Memory B cell (primary cell): ENCODE results near the gene RAC2.

Experiments used
- ATAC-seq: fragments of 150-1000 bp; cut with Tn5 transposase; 2 replicates; pipeline ENCODE4 v1.10.0; 2021; ENCODE audit warnings: low read depth, mild to moderate bottlenecking, moderate library complexity
- DNase-seq, 2 donors: peaks; one replicate each; pipeline ENCODE4 v3.0.0; 2022; ENCODE audit warnings: low spot score in 2 of 2
- H3K27ac Mint-ChIP-seq: one replicate; pipeline ENCODE4 v1.8.0; 2022; ENCODE audit warnings: mild to moderate bottlenecking, moderate library complexity, mixed read lengths
- H3K27me3 Mint-ChIP-seq: one replicate; pipeline ENCODE4 v1.8.0; 2022; ENCODE audit warnings: mixed read lengths
- H3K36me3 Mint-ChIP-seq: one replicate; pipeline ENCODE4 v1.8.0; 2022; ENCODE audit warnings: mild to moderate bottlenecking, mixed read lengths
- H3K4me1 Mint-ChIP-seq: one replicate; pipeline ENCODE4 v1.8.0; 2022; ENCODE audit warnings: mixed read lengths
- H3K4me3 Mint-ChIP-seq: one replicate; pipeline ENCODE4 v1.8.0; 2022; ENCODE audit warnings: mild to moderate bottlenecking, moderate library complexity, mixed read lengths
- H3K9me3 Mint-ChIP-seq: one replicate; pipeline ENCODE4 v1.8.0; 2022; ENCODE audit warnings: mixed read lengths

RAC2 gene

DNA sequence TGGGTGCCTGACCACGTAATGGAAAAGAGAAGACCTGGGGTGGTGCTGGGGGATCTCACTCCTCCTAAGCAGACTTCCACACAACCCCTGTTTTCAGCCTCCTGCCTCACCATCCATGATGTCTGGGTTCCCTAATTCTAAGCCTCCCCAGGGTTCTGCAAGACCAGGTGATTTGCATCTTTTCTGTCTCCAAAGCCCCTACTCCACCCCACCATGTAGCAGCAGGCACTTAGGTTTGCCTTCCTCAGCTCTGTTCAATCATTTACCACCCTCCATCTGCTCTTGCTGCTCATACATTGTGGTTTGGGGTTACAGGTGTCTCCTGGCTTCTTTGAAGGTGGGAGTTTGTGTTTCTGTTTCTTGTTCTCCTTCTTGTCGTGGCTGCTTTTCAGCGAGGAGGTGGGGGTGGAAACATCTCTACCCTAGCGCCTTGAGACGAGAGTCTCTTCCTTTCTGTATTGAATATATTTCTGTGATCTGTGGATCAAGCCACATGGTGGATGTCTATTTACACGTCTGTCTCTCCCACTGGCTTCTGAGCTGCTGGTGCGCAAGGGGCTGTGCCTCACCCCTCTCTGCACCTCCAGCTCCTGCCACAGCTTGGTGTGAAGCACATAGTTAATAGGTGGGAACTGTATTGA, 25.2 kb downstream of the RAC2 start:
- peak; percentile 93 for ATAC-seq
- peaks cover 8% of the 10 kb centered on the region for H3K36me3 Mint-ChIP-seq
- DNase-seq = peak in 1 of 2 donors; percentile 83
- H3K4me3 Mint-ChIP-seq = peak overlapping the region; percentile 71
- H3K27me3 Mint-ChIP-seq = no peaks in the 10 kb centered on the region
- peak overlapping the region; percentile 97 for H3K27ac Mint-ChIP-seq
- peaks cover 62% of the 10 kb centered on the region for H3K4me1 Mint-ChIP-seq
- H3K9me3 Mint-ChIP-seq = peaks cover 4% of the 10 kb centered on the region

DNA sequence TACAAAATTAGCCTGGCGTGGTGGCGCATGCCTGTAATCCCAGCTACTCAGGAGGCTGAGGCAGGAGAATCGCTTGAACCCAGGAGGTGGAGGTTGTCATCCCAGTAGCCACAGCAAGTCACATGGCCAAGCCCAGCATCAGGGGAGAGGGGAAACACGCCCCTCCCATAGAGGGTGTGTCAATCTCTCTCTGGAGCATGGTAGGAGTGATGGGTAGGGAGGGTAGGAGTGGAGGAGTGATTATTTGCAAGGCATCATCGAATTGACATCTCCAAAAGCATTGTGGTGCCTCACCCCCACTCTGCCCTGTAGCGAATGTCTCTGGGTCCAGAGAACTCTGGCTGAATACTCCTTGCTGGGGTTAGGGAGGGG, 25.7 kb downstream of the RAC2 start:
- ATAC-seq (peak; percentile 7), DNase-seq (no peak)
- H3K36me3 Mint-ChIP-seq = peaks cover 8% of the 10 kb centered on the region
- peaks cover 4% of the 10 kb centered on the region for H3K9me3 Mint-ChIP-seq
- H3K4me1 Mint-ChIP-seq = peaks cover 56% of the 10 kb centered on the region
- H3K4me3 Mint-ChIP-seq = peak overlapping the region; percentile 71
- H3K27me3 Mint-ChIP-seq = no peaks in the 10 kb centered on the region
- H3K27ac Mint-ChIP-seq = peak overlapping the region; percentile 97

DNA sequence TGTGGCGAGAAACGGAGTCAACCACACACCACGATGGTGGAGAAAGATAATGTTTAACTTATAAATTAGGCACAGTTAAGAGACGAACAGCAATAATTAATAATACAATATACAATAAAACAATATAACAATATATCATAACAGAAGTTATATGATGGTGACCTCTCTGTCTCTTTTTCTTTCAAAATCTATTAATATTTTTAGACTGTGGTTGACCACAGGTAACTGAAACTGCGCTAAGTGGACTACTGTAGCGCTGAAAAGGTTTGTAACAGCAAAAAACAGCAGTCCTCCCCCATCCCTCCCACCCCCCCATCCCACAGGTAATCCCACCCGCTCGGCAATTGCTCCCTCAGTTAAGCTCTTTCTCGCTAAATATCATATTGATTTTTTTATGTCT, 28.2 kb downstream of the RAC2 start:
- DNase-seq (no peak), ATAC-seq (no peak)
- Mint-ChIP-seq H3K4me1 (peaks cover 44% of the 10 kb centered on the region), H3K27ac (no peak overlapping the region), H3K9me3 (peaks cover 2% of the 10 kb centered on the region), H3K4me3 (no peak overlapping the region), H3K36me3 (peaks cover 6% of the 10 kb centered on the region), H3K27me3 (no peaks in the 10 kb centered on the region)

DNA sequence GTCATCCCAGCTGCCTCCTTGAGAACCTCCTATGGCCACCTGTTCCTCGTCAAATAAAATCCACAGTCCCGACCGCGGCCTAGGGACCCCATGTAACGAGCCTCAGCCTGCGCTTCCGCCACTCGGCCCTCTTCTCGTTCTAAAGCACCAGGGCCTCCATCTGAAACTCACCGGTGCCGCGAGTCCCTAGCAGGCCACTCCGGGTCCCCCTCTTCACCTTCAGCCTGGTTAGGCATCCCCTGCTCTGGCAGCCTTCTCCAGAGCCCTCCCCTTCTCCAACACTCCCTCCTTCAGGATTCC, 29.4 kb downstream of the RAC2 start:
- Mint-ChIP-seq H3K27ac (no peak overlapping the region), H3K4me1 (peaks cover 33% of the 10 kb centered on the region), H3K27me3 (no peaks in the 10 kb centered on the region), H3K4me3 (no peak overlapping the region), H3K9me3 (no peaks in the 10 kb centered on the region), H3K36me3 (peaks cover 2% of the 10 kb centered on the region)
- no peak for ATAC-seq
- DNase-seq = no peak

DNA sequence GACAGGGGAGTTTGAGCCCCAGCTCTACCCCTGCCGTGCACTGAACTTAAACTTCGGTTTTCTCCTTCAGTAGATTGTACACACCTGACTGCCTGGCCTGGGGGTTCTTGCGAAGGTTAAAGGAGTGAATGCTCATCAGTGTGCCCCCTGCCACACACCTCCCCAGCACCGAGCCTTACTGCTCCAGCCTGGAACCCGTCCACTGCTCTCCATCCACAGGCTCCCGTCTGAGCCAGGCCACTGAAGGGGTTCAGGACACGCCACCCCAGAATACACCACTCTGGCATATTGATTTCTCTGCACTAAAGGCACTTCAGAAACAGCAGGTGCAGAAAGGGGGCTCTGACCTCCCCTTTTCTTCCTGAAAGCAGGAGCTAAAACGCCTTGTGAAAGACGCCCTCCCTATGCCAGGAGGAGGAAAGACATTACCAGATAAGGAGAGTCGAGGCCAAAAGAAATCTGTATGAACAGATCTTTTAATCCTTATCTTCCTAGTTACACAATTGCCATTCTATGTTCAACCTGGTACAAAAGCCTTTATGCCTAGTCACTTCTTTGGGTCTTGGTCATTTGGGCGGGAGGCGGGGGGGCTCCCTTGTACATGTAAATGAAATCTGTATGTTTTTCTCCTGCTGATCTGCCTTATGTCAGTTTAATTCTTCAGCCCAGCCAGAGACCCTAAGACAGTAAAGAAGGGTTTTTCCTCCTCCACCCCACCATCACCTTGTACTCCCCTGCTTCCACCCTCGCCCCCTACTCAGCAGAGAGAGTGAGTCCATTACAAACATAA, 29.9 kb downstream of the RAC2 start:
- no peak overlapping the region for H3K27ac Mint-ChIP-seq
- H3K36me3 Mint-ChIP-seq = peaks cover 2% of the 10 kb centered on the region
- H3K4me3 Mint-ChIP-seq = no peak overlapping the region
- no peaks in the 10 kb centered on the region for H3K9me3 Mint-ChIP-seq
- DNase-seq = no peak
- ATAC-seq = no peak
- H3K4me1 Mint-ChIP-seq = peaks cover 30% of the 10 kb centered on the region
- no peaks in the 10 kb centered on the region for H3K27me3 Mint-ChIP-seq

- no peak overlapping the region for H3K4me3 Mint-ChIP-seq
- no peak for ATAC-seq
- H3K4me1 Mint-ChIP-seq = peaks cover 24% of the 10 kb centered on the region
Observed at GRCh38 chr22:37213218-37213855, 30.7 kb downstream of the RAC2 start.

DNA sequence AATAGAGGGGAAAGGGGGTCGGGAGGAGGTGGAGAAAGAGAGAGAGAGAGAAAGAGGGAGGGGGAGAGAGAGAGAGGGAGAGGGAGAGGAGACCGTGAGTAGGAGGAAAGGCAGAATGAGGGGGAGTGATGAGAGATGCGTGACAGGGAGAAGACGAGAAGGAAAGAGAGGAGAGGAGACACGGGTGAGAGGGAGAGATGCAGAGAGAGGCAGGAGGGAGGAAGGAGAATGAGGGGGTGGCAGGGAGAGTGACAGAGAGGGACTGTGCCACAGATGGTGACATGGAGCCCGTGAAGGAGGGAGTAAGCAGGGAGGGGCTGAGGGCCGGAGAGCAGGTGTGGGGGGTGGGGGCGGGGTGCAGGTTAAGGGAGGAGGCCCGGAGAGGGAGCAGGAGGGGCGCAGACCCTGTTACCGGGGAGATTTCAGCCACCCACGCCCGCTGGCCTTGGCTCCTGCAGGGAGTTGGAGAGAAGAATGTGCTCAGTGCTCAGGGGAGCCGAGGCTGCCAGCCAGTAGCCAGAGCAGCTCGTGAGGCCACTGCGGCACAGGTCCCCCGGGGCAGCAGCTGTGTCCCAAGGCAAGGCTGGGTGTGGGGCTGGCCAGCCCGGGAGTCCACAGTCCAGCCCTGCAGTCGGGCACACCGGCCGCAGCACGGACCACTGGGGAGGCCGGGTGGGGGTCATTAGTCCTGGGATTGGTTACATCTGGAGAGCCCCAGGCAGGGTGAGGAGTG, 31.7 kb downstream of the RAC2 start, which contains the start of gene SSTR3:
TSS of gene SSTR3 (minus strand) at position 304 of the 733 bp plus-strand sequence. CDS start 4,674 bp downstream, outside the sequence.
- Mint-ChIP-seq H3K27ac (peak within 1 kb of the TSS; percentile 78), H3K4me3 (no peak within 1 kb of the TSS), H3K36me3 (peaks cover 2% of the 10 kb centered on the region)

More at GRCh38 chr22:37213218-37213855, 30.7 kb downstream of the RAC2 start:
- Mint-ChIP-seq H3K36me3 (peaks cover 2% of the 10 kb centered on the region), H3K27ac (no peak overlapping the region), H3K9me3 (no peaks in the 10 kb centered on the region), H3K27me3 (no peaks in the 10 kb centered on the region)
- DNase-seq = no peak

DNA sequence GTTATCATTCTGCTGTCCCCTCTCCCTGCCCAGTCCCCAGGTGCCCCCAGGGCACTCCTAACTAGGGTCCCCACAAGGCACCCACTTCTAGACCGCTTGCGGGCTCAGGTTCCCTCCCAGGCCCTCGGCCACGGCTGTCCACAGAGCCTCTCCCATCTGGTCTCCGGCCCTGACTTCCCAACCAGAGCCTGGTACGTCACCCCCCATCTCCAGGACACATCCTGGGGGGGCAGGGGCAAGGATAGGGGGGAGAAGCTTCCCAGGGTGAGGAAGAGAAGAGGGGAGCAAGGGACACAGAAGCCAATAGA, 32.2 kb downstream of the RAC2 start:
- Mint-ChIP-seq H3K4me1 (peaks cover 21% of the 10 kb centered on the region), H3K36me3 (peaks cover 2% of the 10 kb centered on the region), H3K4me3 (no peak overlapping the region), H3K27me3 (no peaks in the 10 kb centered on the region), H3K27ac (peak overlapping the region; percentile 78), H3K9me3 (no peaks in the 10 kb centered on the region)
- DNase-seq = no peak
- no peak for ATAC-seq

More for the DNA sequence above, 31.7 kb downstream of the RAC2 start, which contains the start of gene SSTR3:
- Mint-ChIP-seq H3K4me1 (peaks cover 21% of the 10 kb centered on the region), H3K9me3 (no peaks in the 10 kb centered on the region), H3K27me3 (no peaks in the 10 kb centered on the region)
- no peak for ATAC-seq
- no peak for DNase-seq

GRCh38 chr22:37211075-37211865, 32.8 kb downstream of the RAC2 start:
- ATAC-seq (no peak), DNase-seq (no peak)
- Mint-ChIP-seq H3K27ac (peak overlapping the region; percentile 78), H3K4me3 (no peak overlapping the region), H3K36me3 (peaks cover 2% of the 10 kb centered on the region), H3K9me3 (no peaks in the 10 kb centered on the region), H3K4me1 (peaks cover 16% of the 10 kb centered on the region), H3K27me3 (no peaks in the 10 kb centered on the region)

- Mint-ChIP-seq H3K4me1 (peaks cover 16% of the 10 kb centered on the region), H3K36me3 (peaks cover 2% of the 10 kb centered on the region), H3K27ac (no peak overlapping the region), H3K4me3 (no peak overlapping the region), H3K27me3 (no peaks in the 10 kb centered on the region), H3K9me3 (no peaks in the 10 kb centered on the region)
- no peak for DNase-seq
- ATAC-seq = no peak
Observed at GRCh38 chr22:37210041-37210803, 33.8 kb downstream of the RAC2 start.

- H3K36me3 Mint-ChIP-seq = peaks cover 2% of the 10 kb centered on the region
- H3K27me3 Mint-ChIP-seq = no peaks in the 10 kb centered on the region
- no peak overlapping the region for H3K27ac Mint-ChIP-seq
- H3K4me3 Mint-ChIP-seq = no peak overlapping the region
- H3K4me1 Mint-ChIP-seq = peaks cover 11% of the 10 kb centered on the region
- no peak for ATAC-seq
- no peaks in the 10 kb centered on the region for H3K9me3 Mint-ChIP-seq
- DNase-seq = no peak
Observed at GRCh38 chr22:37209140-37209845, 34.8 kb downstream of the RAC2 start.

DNA sequence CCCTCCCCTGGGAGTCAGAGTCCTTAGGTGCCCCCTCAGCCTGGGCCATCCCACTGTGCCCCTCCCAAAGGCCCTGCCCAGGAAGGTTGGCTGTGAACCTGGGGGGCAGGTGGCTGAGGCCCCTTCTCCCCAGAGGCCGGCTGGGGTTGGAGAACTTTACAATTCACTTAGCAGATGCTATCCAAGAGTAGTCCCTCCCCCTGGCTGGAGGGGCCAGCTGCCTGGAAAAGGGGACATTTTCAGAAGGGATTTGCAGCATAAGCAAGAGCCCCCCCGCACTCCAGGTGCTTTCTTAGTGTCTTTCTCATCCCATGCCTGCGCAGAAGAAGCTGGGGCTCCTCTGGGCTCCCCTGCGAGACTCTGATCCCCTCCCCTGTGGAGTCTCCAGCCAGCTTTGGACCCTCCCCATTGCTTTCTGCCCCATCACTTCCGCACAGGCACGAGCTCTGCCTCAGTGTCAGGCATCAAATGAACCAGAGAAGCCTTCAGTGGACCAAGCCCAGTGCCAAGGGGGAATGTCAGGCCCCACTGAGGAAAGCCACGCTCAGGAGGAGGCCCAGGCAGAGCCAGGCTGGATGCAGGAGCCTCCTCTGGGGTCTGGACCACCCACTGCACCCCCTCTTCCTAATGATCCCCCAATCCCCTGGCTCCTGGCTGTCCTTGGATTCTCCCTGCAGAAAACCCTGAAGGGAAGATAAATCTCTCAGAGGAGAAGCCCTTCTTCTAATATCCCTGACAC, 35.5 kb downstream of the RAC2 start:
- peaks cover 11% of the 10 kb centered on the region for H3K4me1 Mint-ChIP-seq
- no peak overlapping the region for H3K4me3 Mint-ChIP-seq
- H3K27ac Mint-ChIP-seq = no peak overlapping the region
- peaks cover 2% of the 10 kb centered on the region for H3K36me3 Mint-ChIP-seq
- no peaks in the 10 kb centered on the region for H3K27me3 Mint-ChIP-seq
- H3K9me3 Mint-ChIP-seq = no peaks in the 10 kb centered on the region
- DNase-seq (no peak), ATAC-seq (no peak)
